ENCODE measurements around the gene C2orf69.

DNA sequence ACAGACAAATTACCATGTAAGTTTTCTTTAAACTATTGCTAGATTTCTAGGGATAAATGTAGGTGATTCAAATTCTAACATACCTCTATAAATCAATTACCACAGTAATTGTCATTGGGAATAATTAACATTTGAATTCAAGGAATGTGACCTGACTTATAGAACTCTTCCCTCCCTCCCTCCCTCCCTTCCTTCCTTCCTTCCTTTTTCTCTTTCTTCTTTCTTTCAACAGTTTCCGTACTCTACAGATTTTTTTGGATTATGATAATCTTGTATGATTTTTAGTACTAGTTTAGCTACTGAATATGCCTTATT, 41.9 kb upstream of the C2orf69 start:
- TF ChIP-seq POLR2A (IDR thresholded peaks at IDR 0.05): no peak
- TF ChIP-seq, protein P1, sequence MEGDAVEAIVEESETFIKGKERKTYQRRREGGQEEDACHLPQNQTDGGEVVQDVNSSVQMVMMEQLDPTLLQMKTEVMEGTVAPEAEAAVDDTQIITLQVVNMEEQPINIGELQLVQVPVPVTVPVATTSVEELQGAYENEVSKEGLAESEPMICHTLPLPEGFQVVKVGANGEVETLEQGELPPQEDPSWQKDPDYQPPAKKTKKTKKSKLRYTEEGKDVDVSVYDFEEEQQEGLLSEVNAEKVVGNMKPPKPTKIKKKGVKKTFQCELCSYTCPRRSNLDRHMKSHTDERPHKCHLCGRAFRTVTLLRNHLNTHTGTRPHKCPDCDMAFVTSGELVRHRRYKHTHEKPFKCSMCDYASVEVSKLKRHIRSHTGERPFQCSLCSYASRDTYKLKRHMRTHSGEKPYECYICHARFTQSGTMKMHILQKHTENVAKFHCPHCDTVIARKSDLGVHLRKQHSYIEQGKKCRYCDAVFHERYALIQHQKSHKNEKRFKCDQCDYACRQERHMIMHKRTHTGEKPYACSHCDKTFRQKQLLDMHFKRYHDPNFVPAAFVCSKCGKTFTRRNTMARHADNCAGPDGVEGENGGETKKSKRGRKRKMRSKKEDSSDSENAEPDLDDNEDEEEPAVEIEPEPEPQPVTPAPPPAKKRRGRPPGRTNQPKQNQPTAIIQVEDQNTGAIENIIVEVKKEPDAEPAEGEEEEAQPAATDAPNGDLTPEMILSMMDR (IDR thresholded peaks at IDR 0.05): no peak

Measured in Peyer's patch (tissue), 4 donors.